H9 (cell line): ENCODE measurements around the gene ETNK2. TPM values are rescaled to one million over a fixed set of nuclear protein-coding genes. Genes with fewer than 3 reads are reported as not detected.

ENCODE experiments used
- DNase-seq: peaks from one replicate; pipeline ENCODE4 v3.0.0-alpha.2; 2017
- H2AFZ ChIP-seq: one replicate; pipeline ENCODE4 v1.6.1; 2013; ENCODE audit warnings: mild to moderate bottlenecking, low read length, control low read depth, moderate library complexity
- H2AK5ac ChIP-seq: 2 replicates; pipeline ENCODE4 v1.6.1; 2013; ENCODE audit warnings: low read length, control low read depth, mixed read lengths; ENCODE audit not compliant: insufficient read length
- H2BK120ac ChIP-seq: one replicate; pipeline ENCODE4 v1.6.1; 2013; ENCODE audit warnings: low read depth, mild to moderate bottlenecking, low read length, control low read depth, inconsistent platforms; ENCODE audit not compliant: poor library complexity, severe bottlenecking
- H2BK12ac ChIP-seq: 2 replicates; pipeline ENCODE4 v1.6.1; 2013; ENCODE audit warnings: low read length, control low read depth, mixed read lengths, low read depth; ENCODE audit not compliant: insufficient read length
- H2BK15ac ChIP-seq: 2 replicates; pipeline ENCODE4 v1.6.1; 2013; ENCODE audit warnings: low read depth, low read length, control low read depth
- H2BK20ac ChIP-seq: one replicate; pipeline ENCODE4 v1.6.1; 2013; ENCODE audit warnings: low read depth, mild to moderate bottlenecking, low read length, control low read depth, inconsistent platforms; ENCODE audit not compliant: poor library complexity, severe bottlenecking
- H2BK5ac ChIP-seq: 2 replicates; pipeline ENCODE4 v1.6.1; 2013; ENCODE audit warnings: low read length, control low read depth, mixed read lengths; ENCODE audit not compliant: insufficient read length
- H3K14ac ChIP-seq: 2 replicates; pipeline ENCODE4 v1.6.1; 2013; ENCODE audit warnings: low read length, control low read depth; ENCODE audit not compliant: insufficient read depth
- H3K18ac ChIP-seq: 2 replicates; pipeline ENCODE4 v1.6.1; 2013; ENCODE audit warnings: low read depth, mild to moderate bottlenecking, mixed read lengths, low read length, control low read depth; ENCODE audit not compliant: insufficient read length
- H3K23ac ChIP-seq: 2 replicates; pipeline ENCODE4 v1.6.1; 2013; ENCODE audit warnings: low read length, control low read depth, mixed read lengths, low read depth; ENCODE audit not compliant: insufficient read length
- H3K23me2 ChIP-seq: 2 replicates; pipeline ENCODE4 v1.6.1; 2013; ENCODE audit warnings: low read depth, mild to moderate bottlenecking, mixed read lengths, low read length, control low read depth; ENCODE audit not compliant: insufficient read length, poor library complexity, severe bottlenecking
- H3K27ac ChIP-seq: 2 replicates; pipeline ENCODE4 v1.5.1; 2013; ENCODE audit warnings: low read length, control low read depth, mixed read lengths, low read depth; ENCODE audit not compliant: insufficient read length
- H3K27me3 ChIP-seq: 2 replicates; pipeline ENCODE4 v1.6.1; 2013; ENCODE audit warnings: low read length, control low read depth, inconsistent platforms; ENCODE audit not compliant: insufficient read depth
- H3K4ac ChIP-seq: 2 replicates; pipeline ENCODE4 v1.6.1; 2013; ENCODE audit warnings: low read depth, mild to moderate bottlenecking, control low read depth, inconsistent platforms, low read length, moderate library complexity
- H3K4me1 ChIP-seq: 2 replicates; pipeline ENCODE4 v1.6.1; 2013; ENCODE audit warnings: low read length, control low read depth, inconsistent platforms; ENCODE audit not compliant: insufficient read depth
- H3K4me2 ChIP-seq: 2 replicates; pipeline ENCODE4 v1.6.1; 2013; ENCODE audit warnings: low read length, control low read depth, mixed read lengths; ENCODE audit not compliant: insufficient read length, insufficient read depth
- H3K56ac ChIP-seq: 2 replicates; pipeline ENCODE4 v1.6.1; 2013; ENCODE audit warnings: low read depth, mild to moderate bottlenecking, mixed read lengths, low read length, control low read depth; ENCODE audit not compliant: insufficient read length
- H3K79me1 ChIP-seq: 2 replicates; pipeline ENCODE4 v1.6.1; 2013; ENCODE audit warnings: low read depth, mild to moderate bottlenecking, moderate library complexity, low read length, control low read depth, inconsistent platforms; ENCODE audit not compliant: insufficient read depth, poor library complexity, severe bottlenecking
- H3K79me2 ChIP-seq: 2 replicates; pipeline ENCODE4 v1.6.1; 2013; ENCODE audit warnings: low read length, control low read depth, inconsistent platforms; ENCODE audit not compliant: insufficient read depth
- H3K9ac ChIP-seq: 2 replicates; pipeline ENCODE4 v1.6.1; 2013; ENCODE audit warnings: low read length, control low read depth, mixed read lengths; ENCODE audit not compliant: insufficient read length; ENCODE audit errors: extremely low read depth
- H3K9me3 ChIP-seq: one replicate; pipeline ENCODE4 v1.6.1; 2013; ENCODE audit warnings: low read depth, low read length, inconsistent platforms; ENCODE audit not compliant: control insufficient read depth
- H3T11ph ChIP-seq: one replicate; pipeline ENCODE4 v1.6.1; 2013; ENCODE audit warnings: mild to moderate bottlenecking, low read length, control low read depth, inconsistent platforms
- H4K20me1 ChIP-seq: one replicate; pipeline ENCODE4 v1.6.1; 2013; ENCODE audit not compliant: control insufficient read depth, insufficient read length, insufficient read depth
- H4K5ac ChIP-seq: 2 replicates; pipeline ENCODE4 v1.6.1; 2013; ENCODE audit warnings: low read depth, mild to moderate bottlenecking, mixed read lengths, low read length, control low read depth; ENCODE audit not compliant: insufficient read length
- H4K8ac ChIP-seq: replicated peaks from 2 replicates; pipeline ENCODE4 v1.6.1; 2013; ENCODE audit warnings: low read length, control low read depth, mixed read lengths, low read depth; ENCODE audit not compliant: insufficient read length
- H4K91ac ChIP-seq: 2 replicates; pipeline ENCODE4 v1.6.1; 2013; ENCODE audit warnings: low read depth, mild to moderate bottlenecking, moderate library complexity, mixed read lengths, low read length, control low read depth; ENCODE audit not compliant: insufficient read length
- H3K27ac Mint-ChIP-seq, 3 experiments: 2 replicates in 2 of 3; 3 replicates in 1 of 3; pipeline ENCODE4 v1.8.0; 2020 to 2021; ENCODE audit warnings: mixed read lengths in 3 of 3, mild to moderate bottlenecking in 1 of 3, moderate library complexity in 1 of 3
- H3K27me3 Mint-ChIP-seq: 2 replicates; pipeline ENCODE4 v1.8.0; 2021; ENCODE audit warnings: low read depth, mild to moderate bottlenecking, moderate library complexity, mixed read lengths
- H3K36me3 Mint-ChIP-seq, 3 experiments: 2 replicates in 2 of 3; 3 replicates in 1 of 3; pipeline ENCODE4 v1.8.0; 2020 to 2021; ENCODE audit warnings: low read depth in 3 of 3, mixed read lengths in 3 of 3; ENCODE audit not compliant: insufficient read depth in 1 of 3
- H3K4me1 Mint-ChIP-seq, 2 experiments: 2 replicates each; pipeline ENCODE4 v1.8.0; 2020; ENCODE audit warnings: mixed read lengths in 2 of 2
- H3K4me3 Mint-ChIP-seq, 2 experiments: 2 replicates in 1 of 2; 3 replicates in 1 of 2; pipeline ENCODE4 v1.8.0; 2020 to 2021; ENCODE audit warnings: mild to moderate bottlenecking in 2 of 2, mixed read lengths in 2 of 2, moderate library complexity in 1 of 2
- H3K9me3 Mint-ChIP-seq, 2 experiments: 2 replicates in 1 of 2; 3 replicates in 1 of 2; pipeline ENCODE4 v1.8.0; 2020; ENCODE audit warnings: mild to moderate bottlenecking in 2 of 2, mixed read lengths in 2 of 2, moderate library complexity in 1 of 2
- CTCF ChIP-seq: fragments of 200-600 bp; sonication (generic); conservative IDR thresholded peaks from 3 replicates; pipeline ENCODE4 v1.8.0; 2021; ENCODE audit warnings: antibody characterized with exemption, mild to moderate bottlenecking
- WGBS: extraction: QIAGEN DNeasy Blood & Tissue Kit; methylation state at CpG from one replicate; pipeline ENCODE4 v1.1.7; 2013; ENCODE audit warnings: missing lambda C conversion rate, low lambda C conversion rate, mixed read lengths; ENCODE audit not compliant: insufficient read length; ENCODE audit errors: extremely low coverage; 5-methylcytosine and 5-hydroxymethylcytosine counted together
- total RNA-seq: library from RNA; stranded (reverse); gene quantifications from 2 replicates; pipeline ENCODE4 v1.2.1, GENCODE V29; 2021

Gene ETNK2
- total RNA-seq, 1 experiment from 2014 or later, result 17.6 TPM

- TF ChIP-seq CTCF, result no peak
- Histone ChIP-seq H2AK5ac (no peak overlapping the region), H4K20me1 (no peaks in the 10 kb centered on the region), H3K4me1 (no peaks in the 10 kb centered on the region; the same call in 1 of the 2 replicates), H3K79me1 (no peaks in the 10 kb centered on the region), H3K4me2 (no peak overlapping the region), H2BK12ac (no peak overlapping the region), H3K27me3 (no peaks in the 10 kb centered on the region), H2BK15ac (no peak overlapping the region), H3T11ph (no peak overlapping the region), H3K23me2 (no peaks in the 10 kb centered on the region), H2AFZ (no peak overlapping the region), H2BK20ac (no peak overlapping the region), H4K8ac (no peak overlapping the region), H3K9me3 (no peaks in the 10 kb centered on the region), H3K79me2 (no peaks in the 10 kb centered on the region), H3K27ac (no peak overlapping the region), H4K5ac (no peak overlapping the region), H3K23ac (no peak overlapping the region), H3K18ac (no peak overlapping the region), H3K4ac (no peak overlapping the region), H4K91ac (no peak overlapping the region), H3K56ac (no peak overlapping the region), H2BK120ac (no peak overlapping the region), H3K14ac (no peak overlapping the region), H2BK5ac (no peak overlapping the region), H3K9ac (no peak overlapping the region)
- H3K27me3 Mint-ChIP-seq, result no peaks in the 10 kb centered on the region; the same call in none of the 2 replicates
- no peaks in the 10 kb centered on the region for H3K36me3 Mint-ChIP-seq
- DNase-seq, result no peak
- H3K4me3 Mint-ChIP-seq, result no peak overlapping the region
- no peak overlapping the region; a peak in 1 of 7 replicates for H3K27ac Mint-ChIP-seq
- no CpG with 5 or more reads among the region's 12 CpGs for WGBS
- H3K4me1 Mint-ChIP-seq, result peaks cover 23 to 24% of the 10 kb centered on the region in 2 experiments
- no peaks in the 10 kb centered on the region for H3K9me3 Mint-ChIP-seq
Measured at GRCh38 chr1:204201348-204202040, 49.6 kb upstream of the ETNK2 start.
